ENCODE measurements around the gene REEP6. TPM values are rescaled to one million over a fixed set of nuclear protein-coding genes. Genes with fewer than 3 reads are reported as not detected.
"Not testable (repeated sequence)": the region's sequence is repeated elsewhere in the genome, so short reads cannot be mapped to it uniquely, and the experiment has no call there.

The REEP6 gene
- total RNA-seq, 2 donors from 2014 or later: 3.5 to 4.1 TPM

- no peak for DNase-seq
- intact Hi-C loops (cut with DNase I, micrococcal nuclease): no loop called here
- ATAC-seq: no peak
Observed at GRCh38 chr19:1514295-1514661, 23.3 kb downstream of the REEP6 start.

GRCh38 chr19:1514986-1515721, 24.2 kb downstream of the REEP6 start:
- intact Hi-C loops (cut with DNase I, micrococcal nuclease): no loop called here
- no peak for DNase-seq
- ATAC-seq: no peak

GRCh38 chr19:1516395-1516753, 25.4 kb downstream of the REEP6 start:
- no peak for ATAC-seq
- intact Hi-C loops (cut with DNase I, micrococcal nuclease): no loop called here
- no peak for DNase-seq

GRCh38 chr19:1518471-1518870, 27.5 kb downstream of the REEP6 start:
- intact Hi-C loops (cut with DNase I, micrococcal nuclease): no loop called here
- ATAC-seq: no peak
- no peak for DNase-seq

- DNase-seq; intact Hi-C loops (cut with DNase I, micrococcal nuclease): not testable (repeated sequence)
Observed at GRCh38 chr19:1519802-1520201, 28.8 kb downstream of the REEP6 start.

GRCh38 chr19:1520203-1520780, 29.3 kb downstream of the REEP6 start:
- DNase-seq (no peak), ATAC-seq (no peak)
- intact Hi-C loops (cut with DNase I, micrococcal nuclease): no loop called here

More at GRCh38 chr19:1519802-1520201, 28.8 kb downstream of the REEP6 start:
- not testable (repeated sequence) for ATAC-seq

GRCh38 chr19:1521636-1522035, 30.7 kb downstream of the REEP6 start:
- DNase-seq: no peak
- intact Hi-C loops (cut with DNase I, micrococcal nuclease): no loop called here
- ATAC-seq: no peak

GRCh38 chr19:1522061-1522460, 31.1 kb downstream of the REEP6 start:
- no peak for DNase-seq
- ATAC-seq: no peak
- intact Hi-C loops (cut with DNase I, micrococcal nuclease): no loop called here

- intact Hi-C loops (cut with DNase I, micrococcal nuclease): no loop called here
- DNase-seq (no peak), ATAC-seq (no peak)
Observed at GRCh38 chr19:1522838-1523237, 31.9 kb downstream of the REEP6 start.

- DNase-seq: no peak
- intact Hi-C loops (cut with DNase I, micrococcal nuclease): no loop called here
- no peak for ATAC-seq
Observed at GRCh38 chr19:1523412-1524286, 32.7 kb downstream of the REEP6 start, which contains the start of gene PLK5. TSS of gene PLK5 (plus strand) at chr19:1524077. CDS start at chr19:1526997, 2,920 bp downstream.

- intact Hi-C loops (cut with DNase I, micrococcal nuclease): no loop called here
- no peak for DNase-seq
- ATAC-seq: no peak
Observed at GRCh38 chr19:1524287-1524971, 33.4 kb downstream of the REEP6 start.

GRCh38 chr19:1524972-1525325, 34.0 kb downstream of the REEP6 start:
- no peak for ATAC-seq
- intact Hi-C loops (cut with DNase I, micrococcal nuclease): no loop called here
- DNase-seq: no peak

- ATAC-seq (no peak), DNase-seq (no peak)
- intact Hi-C loops (cut with DNase I, micrococcal nuclease): no loop called here
Observed at GRCh38 chr19:1525343-1525742, 34.4 kb downstream of the REEP6 start.

- intact Hi-C loops (cut with DNase I, micrococcal nuclease): no loop called here
- ATAC-seq (no peak), DNase-seq (no peak)
Observed at GRCh38 chr19:1526066-1526778, 35.2 kb downstream of the REEP6 start.

GRCh38 chr19:1526979-1527649, 36.1 kb downstream of the REEP6 start:
- intact Hi-C loops (cut with DNase I, micrococcal nuclease): no loop called here
- no peak for ATAC-seq
- DNase-seq: no peak

GRCh38 chr19:1527650-1528309, 36.8 kb downstream of the REEP6 start:
- intact Hi-C loops (cut with DNase I, micrococcal nuclease): no loop called here
- DNase-seq (no peak), ATAC-seq (no peak)

GRCh38 chr19:1528596-1529429, 37.8 kb downstream of the REEP6 start:
- no peak for DNase-seq
- no peak for ATAC-seq
- intact Hi-C loops (cut with DNase I, micrococcal nuclease): no loop called here
